GM06990 (cell line): ENCODE measurements around the gene ARID1B.

Source experiments
- DNase-seq: peaks from one replicate; pipeline ENCODE4 v3.0.0-alpha.2; 2011; ENCODE audit not compliant: insufficient read length; ENCODE audit errors: extremely low read depth
- H3K27me3 ChIP-seq: replicated peaks from 2 replicates; pipeline ENCODE4 v1.6.0; 2011; ENCODE audit warnings: low read length; ENCODE audit not compliant: control insufficient read depth, insufficient read depth
- H3K36me3 ChIP-seq: 2 replicates; pipeline ENCODE4 v1.5.1; 2011; ENCODE audit warnings: low read length; ENCODE audit not compliant: control insufficient read depth, insufficient read depth
- H3K4me3 ChIP-seq: replicated peaks from 2 replicates; pipeline ENCODE4 v1.5.1; 2011; ENCODE audit warnings: low read depth, mild to moderate bottlenecking, control low read depth, low read length
- CTCF ChIP-seq: IDR thresholded peaks from 2 replicates; pipeline ENCODE4 v1.5.1; 2011; ENCODE audit warnings: low read length, control low read depth, mild to moderate bottlenecking, inconsistent platforms; ENCODE audit not compliant: insufficient read depth, poor library complexity, severe bottlenecking

Gene ARID1B

GRCh38 chr6:157203312-157203744 lies 426.1 kb downstream of the ARID1B start:
- peak overlapping the region; percentile 11 for H3K4me3 ChIP-seq
- peaks cover 32% of the 10 kb centered on the region for H3K36me3 ChIP-seq
- no peak for DNase-seq
- no peak for TF ChIP-seq CTCF
- no peaks in the 10 kb centered on the region for H3K27me3 ChIP-seq

DNA sequence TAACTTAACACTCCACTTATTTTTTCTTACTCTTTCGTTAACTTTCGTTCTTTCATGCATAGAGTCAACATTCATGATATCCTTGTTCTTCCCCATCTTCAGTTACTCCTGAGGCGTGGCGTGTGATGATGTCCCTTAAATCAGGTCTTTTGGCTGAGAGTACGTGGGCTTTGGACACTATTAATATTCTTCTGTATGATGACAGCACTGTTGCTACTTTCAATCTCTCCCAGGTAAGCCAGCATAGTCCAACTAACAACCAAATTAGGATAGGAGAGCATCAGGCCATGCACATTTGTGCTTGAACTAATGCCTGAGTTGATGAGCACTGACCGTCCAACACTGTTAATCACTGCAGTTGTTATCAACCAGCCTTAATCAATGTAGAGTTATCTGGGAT lies 426.6 kb downstream of the ARID1B start:
- TF ChIP-seq CTCF = no peak
- Histone ChIP-seq H3K27me3 (no peaks in the 10 kb centered on the region), H3K36me3 (peaks cover 30% of the 10 kb centered on the region), H3K4me3 (no peak overlapping the region; the same call in 1 of the 2 replicates)
- DNase-seq = no peak

- peaks cover 27% of the 10 kb centered on the region for H3K36me3 ChIP-seq
- no peak for TF ChIP-seq CTCF
Observed at GRCh38 chr6:157205473-157206358, 428.5 kb downstream of the ARID1B start.

GRCh38 chr6:157206359-157206815 lies 429.2 kb downstream of the ARID1B start:
- Histone ChIP-seq H3K4me3 (no peak overlapping the region), H3K36me3 (peaks cover 21% of the 10 kb centered on the region), H3K27me3 (no peaks in the 10 kb centered on the region)
- no peak for TF ChIP-seq CTCF
- DNase-seq = no peak

More at GRCh38 chr6:157205473-157206358, 428.5 kb downstream of the ARID1B start:
- no peak for DNase-seq
- no peaks in the 10 kb centered on the region for H3K27me3 ChIP-seq
- H3K4me3 ChIP-seq = no peak overlapping the region

DNA sequence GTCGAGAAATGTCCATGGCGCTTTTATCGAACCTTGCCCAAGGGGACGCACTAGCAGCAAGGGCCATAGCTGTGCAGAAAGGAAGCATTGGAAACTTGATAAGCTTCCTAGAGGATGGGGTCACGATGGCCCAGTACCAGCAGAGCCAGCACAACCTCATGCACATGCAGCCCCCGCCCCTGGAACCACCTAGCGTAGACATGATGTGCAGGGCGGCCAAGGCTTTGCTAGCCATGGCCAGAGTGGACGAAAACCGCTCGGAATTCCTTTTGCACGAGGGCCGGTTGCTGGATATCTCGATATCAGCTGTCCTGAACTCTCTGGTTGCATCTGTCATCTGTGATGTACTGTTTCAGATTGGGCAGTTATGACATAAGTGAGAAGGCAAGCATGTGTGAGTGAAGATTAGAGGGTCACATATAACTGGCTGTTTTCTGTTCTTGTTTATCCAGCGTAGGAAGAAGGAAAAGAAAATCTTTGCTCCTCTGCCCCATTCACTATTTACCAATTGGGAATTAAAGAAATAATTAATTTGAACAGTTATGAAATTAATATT lies 430.4 kb downstream of the ARID1B start:
- TF ChIP-seq CTCF = no peak
- no peak for DNase-seq
- Histone ChIP-seq H3K4me3 (no peak overlapping the region), H3K36me3 (peaks cover 21% of the 10 kb centered on the region), H3K27me3 (no peaks in the 10 kb centered on the region)
